Endometrial microvascular endothelial cells (primary cell): ENCODE data around the gene FMNL2. TPM values are rescaled to one million over a fixed set of nuclear protein-coding genes. Genes with fewer than 3 reads are reported as not detected.

Source experiments
- in situ Hi-C: cut with HindIII; loops from 2 replicates; pipeline ENCODE4 v1.10.0; 2017; ENCODE audit warnings: low sequenced_read_pairs, low pct_unique_long_range_greater_than_20kb; ENCODE audit errors: inconsistent ontology term
- total RNA-seq: library from RNA; depleted of rRNA; stranded (reverse); fragments of >200 nt; gene quantifications from one replicate; pipeline ENCODE4 v1.2.3, GENCODE V29; 2015; ENCODE audit errors: inconsistent ontology term

The FMNL2 gene
- total RNA-seq, 1 donor from 2014 or later = 45.9 TPM

GRCh38 chr2:152552888-152553287 is 217.9 kb downstream of the FMNL2 start:
- in situ Hi-C loops = no loop called here

- in situ Hi-C loops = no loop called here
Observed at GRCh38 chr2:152553518-152553917, 218.5 kb downstream of the FMNL2 start.

DNA sequence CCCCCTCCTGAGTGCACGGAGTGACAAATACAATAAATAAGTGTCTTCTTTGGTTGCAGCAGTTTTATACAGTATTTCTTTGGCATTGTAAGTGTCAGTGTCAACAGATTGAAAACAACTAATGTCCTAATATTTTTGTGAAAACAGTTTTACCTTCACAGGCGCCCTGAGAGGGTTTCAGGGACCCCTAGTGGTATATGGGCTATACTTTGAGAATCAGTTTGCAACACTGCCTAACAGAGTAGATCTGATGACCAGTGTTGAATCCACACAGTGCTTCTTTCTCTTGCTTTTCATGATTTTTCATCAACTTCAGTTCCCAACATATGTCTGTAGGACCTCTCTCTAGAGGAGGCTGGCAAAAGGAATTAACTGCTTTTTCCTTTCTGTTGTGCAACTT is 220.1 kb downstream of the FMNL2 start:
- in situ Hi-C loops = no loop called here

- in situ Hi-C loops = no loop called here
Observed at GRCh38 chr2:152556506-152556905, 221.5 kb downstream of the FMNL2 start.

GRCh38 chr2:152557273-152557888 is 222.4 kb downstream of the FMNL2 start:
- in situ Hi-C loops = no loop called here

DNA sequence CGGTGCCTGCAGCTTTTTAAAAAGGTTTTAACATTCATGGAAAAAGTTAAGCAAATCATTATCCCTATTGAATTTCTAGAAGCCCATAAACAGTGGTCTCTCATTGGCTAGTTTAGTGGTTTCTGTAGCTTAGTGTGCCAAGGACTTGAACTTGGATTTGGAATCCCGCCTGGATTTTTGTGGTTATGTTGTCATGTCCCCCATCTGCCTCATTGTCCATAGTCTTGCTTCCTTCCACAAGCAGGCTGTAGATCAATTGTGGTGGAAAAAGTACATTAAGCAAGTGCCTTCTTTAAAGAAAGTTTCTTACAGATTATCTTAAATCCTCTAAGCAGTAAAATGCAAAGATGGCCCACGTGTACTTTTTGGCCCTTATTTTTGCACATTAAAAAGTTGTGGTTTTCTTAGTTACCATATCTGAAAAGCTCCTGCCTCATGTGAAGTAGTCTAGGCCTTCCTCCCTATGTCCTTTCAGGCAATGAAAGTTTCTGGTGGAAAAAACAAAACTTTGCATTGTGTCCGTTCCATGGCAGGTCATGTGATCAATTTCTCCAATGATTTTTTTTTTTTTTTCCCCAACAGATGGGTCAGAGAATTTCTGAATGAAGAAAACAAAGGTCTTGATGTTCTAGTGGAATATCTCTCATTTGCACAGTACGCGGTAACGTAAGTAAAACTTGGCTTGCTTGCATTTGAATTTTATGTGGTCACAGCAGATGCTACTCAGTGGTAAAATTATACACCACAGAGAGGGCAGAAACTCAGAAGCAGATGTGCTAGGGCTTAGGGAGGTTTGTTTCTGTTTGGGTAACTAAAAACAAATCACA is 223.4 kb downstream of the FMNL2 start:
- in situ Hi-C loops = no loop called here

DNA sequence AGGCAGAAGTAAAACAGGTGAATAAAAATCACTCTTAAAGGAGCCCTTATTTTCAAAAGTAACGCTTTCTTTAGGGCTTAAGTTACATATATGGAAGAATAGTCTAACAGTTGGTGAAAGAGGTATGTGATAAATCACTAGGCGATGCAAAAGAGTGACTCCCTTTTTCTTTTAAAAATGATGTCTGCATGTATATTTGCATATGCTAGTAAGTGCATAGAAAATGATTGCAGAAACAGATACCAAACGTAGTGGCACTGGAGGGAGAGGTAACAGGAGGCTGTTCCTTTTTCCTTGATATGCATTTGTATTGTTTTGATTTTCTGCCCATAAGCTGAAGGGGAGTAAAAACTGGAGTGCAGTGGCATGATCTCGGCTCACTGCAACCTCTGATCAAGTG is 224.0 kb downstream of the FMNL2 start:
- in situ Hi-C loops = no loop called here

DNA sequence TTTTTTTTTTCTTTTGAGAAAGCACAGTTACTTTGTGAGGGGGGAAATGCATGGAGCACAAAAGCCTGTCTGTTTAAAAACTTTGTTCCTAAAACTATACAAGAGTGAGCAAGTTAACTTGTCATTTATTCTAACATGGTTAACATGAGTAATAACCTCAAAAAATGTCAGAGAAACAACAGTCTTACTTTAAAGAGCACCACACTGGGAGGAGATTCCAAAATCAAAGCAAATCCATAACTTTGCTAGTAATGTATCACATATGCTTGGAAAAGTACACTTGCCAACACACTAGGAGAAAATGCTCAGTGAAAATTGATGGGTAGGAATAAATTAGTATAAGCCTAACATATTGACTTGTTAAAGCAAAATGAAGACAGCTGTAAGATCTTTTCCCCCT is 225.2 kb downstream of the FMNL2 start:
- in situ Hi-C loops = no loop called here

DNA sequence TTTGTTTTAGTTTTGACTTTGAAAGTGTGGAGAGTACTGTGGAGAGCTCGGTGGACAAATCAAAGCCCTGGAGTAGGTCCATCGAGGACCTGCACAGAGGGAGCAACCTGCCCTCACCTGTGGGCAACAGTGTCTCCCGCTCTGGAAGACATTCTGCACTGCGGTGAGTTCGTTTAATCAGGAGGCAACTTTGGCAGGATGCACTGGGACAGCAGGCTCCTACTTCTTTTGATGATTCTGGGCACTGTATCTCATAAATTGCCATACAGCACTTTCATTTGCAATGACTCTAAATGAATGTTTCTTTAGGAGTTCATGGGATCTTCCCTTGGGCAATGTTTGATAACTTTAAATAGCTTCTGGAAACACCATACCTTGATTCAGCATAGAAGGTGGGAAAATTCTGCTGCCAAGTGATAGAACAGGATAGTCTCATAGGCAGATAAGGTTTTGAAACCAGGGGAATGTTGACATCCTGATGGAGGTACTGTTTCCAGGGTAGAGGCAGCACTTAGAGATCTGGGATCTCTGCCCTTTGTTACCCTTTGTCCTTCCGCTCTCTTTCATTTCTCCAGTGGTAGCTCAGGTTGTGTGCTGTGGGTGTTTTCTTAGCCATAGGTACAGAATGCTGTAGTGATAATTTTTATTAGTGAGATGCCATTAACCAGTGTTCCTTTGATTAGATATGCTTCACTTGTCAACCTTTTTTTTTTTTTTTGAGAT is 226.1 kb downstream of the FMNL2 start:
- in situ Hi-C loops = no loop called here

- in situ Hi-C loops = no loop called here
Observed at GRCh38 chr2:152562198-152562884, 227.4 kb downstream of the FMNL2 start.

DNA sequence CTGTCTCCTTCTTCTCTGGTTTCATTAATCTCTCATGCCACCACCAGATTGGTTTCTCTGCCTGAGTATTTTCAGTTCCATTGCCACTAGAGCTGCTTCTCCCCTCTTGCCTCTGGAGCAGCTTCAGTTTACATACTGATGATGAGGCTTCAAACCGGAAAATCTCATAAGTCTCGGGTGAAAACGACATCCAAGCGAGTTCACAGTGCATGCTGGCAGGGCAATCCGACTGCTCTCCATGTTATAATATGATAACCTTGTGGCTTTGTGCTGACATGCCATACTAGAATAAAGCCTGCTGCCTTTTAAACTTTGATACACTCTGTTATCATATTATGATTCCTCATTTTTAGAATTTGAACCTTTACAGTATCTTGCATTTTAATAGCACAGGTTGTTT is 228.8 kb downstream of the FMNL2 start:
- in situ Hi-C loops = no loop called here

DNA sequence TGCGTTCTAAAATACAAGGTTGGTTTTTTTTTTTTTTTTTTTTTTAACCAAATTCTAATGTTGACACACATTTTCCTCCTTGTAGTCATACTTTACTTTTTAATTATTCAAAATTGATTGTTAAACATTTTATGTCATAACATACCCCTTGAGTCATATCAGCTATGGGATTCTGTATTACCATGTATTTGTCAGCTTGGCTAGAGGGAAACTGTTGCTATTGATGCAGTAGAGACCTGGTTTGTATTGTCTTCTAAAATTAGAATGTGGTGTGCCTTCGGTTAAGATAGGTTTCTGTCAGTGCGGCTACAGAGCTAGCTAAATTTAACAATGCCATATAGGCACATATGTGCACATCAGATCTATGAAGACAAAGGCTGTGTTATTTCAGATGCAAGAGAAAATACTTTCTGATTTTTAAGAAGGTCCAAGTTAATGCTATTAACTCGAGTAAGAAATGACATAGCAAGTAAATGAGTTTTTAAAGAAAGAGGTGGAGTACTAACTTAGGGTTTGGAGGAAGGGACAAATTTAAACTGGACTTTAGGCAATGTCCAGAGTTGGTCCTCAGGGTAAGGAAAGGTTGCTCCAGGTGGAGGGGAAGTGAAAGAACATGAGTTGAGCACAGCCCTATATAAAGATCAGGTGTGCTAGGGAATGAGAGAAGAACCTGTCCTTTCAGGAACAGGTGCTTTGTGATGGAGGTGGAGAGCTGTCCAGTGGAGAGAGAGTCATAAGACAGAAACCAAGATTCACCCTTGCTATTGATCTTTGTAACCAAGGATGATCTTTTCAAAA is 230.0 kb downstream of the FMNL2 start:
- in situ Hi-C loops = no loop called here

GRCh38 chr2:152565884-152566727 is 231.1 kb downstream of the FMNL2 start:
- in situ Hi-C loops = no loop called here

- in situ Hi-C loops = no loop called here
Observed at GRCh38 chr2:152566728-152567069, 231.7 kb downstream of the FMNL2 start.

DNA sequence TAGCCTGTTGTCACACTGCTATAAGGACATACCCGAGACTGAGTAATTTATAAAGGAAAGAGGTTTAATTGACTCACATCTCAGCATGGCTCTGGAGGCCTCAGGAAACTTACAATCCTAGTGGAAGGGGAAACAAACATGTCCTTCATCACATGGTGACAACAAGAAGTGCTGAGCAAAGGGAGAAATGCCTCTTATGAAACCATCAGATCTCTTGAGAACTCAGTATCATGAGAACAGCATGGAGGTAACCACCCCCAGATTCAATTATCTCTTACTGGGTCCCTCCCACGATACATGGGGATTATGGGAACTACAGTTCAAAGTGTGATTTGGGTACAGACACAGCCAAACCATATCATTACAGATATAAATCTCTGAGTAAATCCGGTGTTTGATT is 233.6 kb downstream of the FMNL2 start:
- in situ Hi-C loops = no loop called here

- in situ Hi-C loops = no loop called here
Observed at GRCh38 chr2:152569186-152569585, 234.2 kb downstream of the FMNL2 start.

GRCh38 chr2:152571048-152571766 is 236.2 kb downstream of the FMNL2 start:
- in situ Hi-C loops = no loop called here
